ENCODE measurements around the gene IGFBP7.

The IGFBP7 gene, protein sequence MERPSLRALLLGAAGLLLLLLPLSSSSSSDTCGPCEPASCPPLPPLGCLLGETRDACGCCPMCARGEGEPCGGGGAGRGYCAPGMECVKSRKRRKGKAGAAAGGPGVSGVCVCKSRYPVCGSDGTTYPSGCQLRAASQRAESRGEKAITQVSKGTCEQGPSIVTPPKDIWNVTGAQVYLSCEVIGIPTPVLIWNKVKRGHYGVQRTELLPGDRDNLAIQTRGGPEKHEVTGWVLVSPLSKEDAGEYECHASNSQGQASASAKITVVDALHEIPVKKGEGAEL

GRCh38 chr4:57109847-57110639 is at the start of gene IGFBP7:
Gene IGFBP7, minus strand, starts transcription at chr4:57110385. Its CDS starts 34 bp downstream, at chr4:57110351.
- FAIRE-seq, result no peak

GRCh38 chr4:57159866-57160265 is 49.7 kb upstream of the IGFBP7 start:
- FAIRE-seq, result no peak

GRCh38 chr4:57158762-57159161 is 48.6 kb upstream of the IGFBP7 start:
- FAIRE-seq, result no peak

- no peak for FAIRE-seq
Observed at GRCh38 chr4:57158221-57158620, 48.0 kb upstream of the IGFBP7 start.

DNA sequence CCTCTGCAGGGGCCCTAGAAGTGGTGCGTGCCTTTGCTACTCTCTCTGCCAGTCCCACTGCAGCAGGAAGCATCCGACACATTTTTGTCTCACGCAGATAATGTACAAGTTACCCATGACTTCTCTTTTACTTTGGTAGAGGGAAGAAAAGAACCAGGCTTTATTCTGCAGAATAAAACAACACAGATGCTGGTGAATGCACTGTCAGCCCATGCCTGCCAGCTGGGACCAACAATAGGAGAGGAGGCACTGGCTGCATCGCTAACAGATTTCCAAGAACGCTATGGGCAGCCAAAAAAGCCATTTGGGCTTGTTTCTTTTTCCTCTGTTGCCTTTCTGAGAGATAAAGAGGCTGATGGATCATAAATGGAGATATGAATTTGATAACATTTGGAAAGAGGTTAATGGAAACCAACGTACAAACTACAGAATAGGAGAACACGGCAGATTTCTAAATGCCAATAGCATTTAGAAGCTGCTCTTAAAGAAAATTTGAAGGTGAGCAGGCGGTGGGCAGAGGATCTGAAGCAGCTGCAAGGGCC is 47.5 kb upstream of the IGFBP7 start:
- no peak for FAIRE-seq

DNA sequence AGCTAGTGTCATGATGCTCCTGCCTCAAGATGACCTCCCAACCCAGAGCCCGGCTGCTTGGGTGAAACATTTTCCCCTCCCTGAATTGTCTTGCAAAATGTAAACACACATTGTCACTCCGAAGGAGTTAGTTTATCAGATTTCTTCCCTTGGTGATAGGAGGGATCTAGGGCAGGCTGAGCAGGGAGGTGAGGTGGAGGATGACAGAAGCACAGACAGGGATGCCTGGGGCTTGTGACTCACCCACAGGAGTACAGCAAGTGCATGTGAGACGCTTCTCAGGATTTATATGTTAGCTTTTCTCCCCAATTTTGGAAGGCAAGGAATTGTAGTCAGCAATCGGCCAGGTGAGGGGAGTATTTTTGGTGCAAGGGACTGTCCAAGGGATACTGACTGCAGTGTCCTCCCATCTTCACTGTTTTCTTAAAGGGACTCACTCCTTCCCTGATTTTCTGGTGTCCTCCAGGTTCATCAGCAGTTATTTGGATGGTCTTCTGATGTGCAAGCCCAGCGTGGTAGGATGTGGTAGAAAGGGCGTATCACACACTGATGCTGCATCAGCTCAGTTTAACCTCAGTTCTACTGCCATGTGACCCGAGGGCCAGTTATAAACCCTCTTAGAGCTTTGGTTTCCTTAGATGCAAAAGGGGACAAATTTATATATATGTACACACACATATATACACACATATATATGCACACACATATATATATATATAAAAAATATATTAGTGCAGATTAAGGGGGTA is 46.2 kb upstream of the IGFBP7 start:
- no peak for FAIRE-seq

DNA sequence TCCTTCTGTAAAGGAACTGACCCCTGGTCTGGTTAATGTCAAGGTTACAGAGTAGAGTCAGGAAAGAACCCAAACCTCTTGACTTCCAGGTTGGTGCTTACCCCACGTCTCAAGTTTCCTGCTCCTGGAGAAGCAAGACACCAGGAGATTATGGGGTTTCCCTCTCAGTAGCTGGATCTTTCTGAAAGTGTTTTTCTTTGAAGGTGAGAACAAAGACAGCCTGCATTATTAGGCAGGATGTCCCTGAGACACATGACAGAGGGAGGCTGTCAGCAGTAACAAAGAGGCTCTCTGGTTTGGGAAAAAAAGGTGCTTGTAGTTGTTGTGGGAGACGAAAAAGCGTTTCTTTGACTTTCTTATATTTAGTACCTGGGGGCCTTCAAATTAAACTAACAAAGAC is 44.7 kb upstream of the IGFBP7 start:
- FAIRE-seq, result no peak

DNA sequence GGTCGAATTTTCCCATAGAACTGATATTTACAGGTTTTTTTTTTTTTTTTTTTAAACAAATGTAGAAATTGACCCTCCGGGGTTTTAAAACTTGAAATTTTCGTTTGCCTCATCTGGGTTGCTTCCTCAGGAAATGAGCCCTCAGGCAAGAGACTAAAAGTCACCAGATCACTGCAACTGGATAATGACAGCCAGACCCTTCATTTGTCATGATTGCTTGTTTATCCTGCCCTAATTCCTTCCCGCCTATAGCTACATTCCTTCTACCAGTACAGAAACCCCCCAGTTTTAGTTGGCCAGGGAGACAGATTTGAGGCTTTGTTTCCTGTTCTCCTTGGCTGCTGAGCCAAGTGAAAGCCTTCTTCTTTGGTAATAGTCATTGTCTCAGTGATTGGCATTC is 44.0 kb upstream of the IGFBP7 start:
- no peak for FAIRE-seq

GRCh38 chr4:57153207-57153606 is 43.0 kb upstream of the IGFBP7 start:
- no peak for FAIRE-seq

GRCh38 chr4:57151481-57151880 is 41.3 kb upstream of the IGFBP7 start:
- no peak for FAIRE-seq

- FAIRE-seq, result no peak
Observed at GRCh38 chr4:57149833-57150232, 39.6 kb upstream of the IGFBP7 start.

DNA sequence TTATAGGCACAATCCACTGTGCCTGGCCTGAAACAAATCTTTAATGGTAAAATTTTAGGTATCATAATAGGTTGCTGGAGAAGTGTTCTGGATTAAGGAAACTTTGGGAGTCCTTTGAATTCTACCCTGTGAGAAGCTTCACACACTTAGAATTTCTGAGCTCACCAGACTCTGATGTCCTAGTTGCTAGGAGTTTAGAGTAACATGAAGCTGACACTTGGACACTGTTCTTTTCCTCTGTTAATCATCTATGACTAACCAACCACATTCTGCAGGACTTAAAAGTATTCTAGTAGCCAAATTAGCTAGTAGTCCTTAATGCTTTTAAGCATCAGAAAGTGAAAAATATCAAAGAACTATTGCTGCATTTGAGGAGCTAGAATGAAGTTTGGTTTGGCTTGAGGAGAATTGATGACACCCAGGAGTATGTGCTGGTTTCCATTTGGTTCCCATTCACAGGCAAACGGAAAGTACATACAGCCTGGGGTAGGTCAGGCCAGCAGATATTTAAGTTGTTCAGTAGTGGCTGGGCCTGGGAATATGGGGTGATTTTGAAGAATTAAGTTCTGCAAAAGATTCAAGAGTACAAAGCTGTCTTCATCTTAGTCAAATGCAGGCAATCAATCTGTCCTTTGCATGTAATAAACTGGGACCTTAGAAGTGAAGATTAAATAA is 38.8 kb upstream of the IGFBP7 start:
- no peak for FAIRE-seq

DNA sequence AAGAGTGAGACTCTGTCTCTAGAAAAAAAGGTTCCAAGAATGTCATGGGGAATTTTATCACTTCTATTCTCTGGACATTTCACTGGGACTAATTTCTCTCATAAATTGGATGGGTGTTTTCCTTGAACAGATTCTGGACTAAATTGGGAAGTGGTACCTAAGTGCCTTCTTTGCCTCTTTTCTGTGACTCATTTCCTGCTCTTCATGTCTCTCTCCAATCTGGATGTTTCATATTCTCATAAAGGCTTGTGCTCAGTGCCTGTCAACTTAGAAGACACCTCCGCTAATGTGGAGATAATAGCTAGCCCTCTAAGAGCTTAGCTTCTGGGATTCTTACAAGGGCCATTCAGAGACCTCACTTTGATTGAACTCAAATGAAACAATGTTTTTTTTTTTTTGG is 38.0 kb upstream of the IGFBP7 start:
- no peak for FAIRE-seq

- no peak for FAIRE-seq
Observed at GRCh38 chr4:57147335-57148060, 37.3 kb upstream of the IGFBP7 start.

GRCh38 chr4:57146444-57146843 is 36.3 kb upstream of the IGFBP7 start:
- FAIRE-seq, result no peak

- no peak for FAIRE-seq
Observed at GRCh38 chr4:57144466-57144865, 34.3 kb upstream of the IGFBP7 start.

- FAIRE-seq, result no peak
Observed at GRCh38 chr4:57139783-57140182, 29.6 kb upstream of the IGFBP7 start.

GRCh38 chr4:57137261-57137660 is 27.1 kb upstream of the IGFBP7 start:
- no peak for FAIRE-seq

DNA sequence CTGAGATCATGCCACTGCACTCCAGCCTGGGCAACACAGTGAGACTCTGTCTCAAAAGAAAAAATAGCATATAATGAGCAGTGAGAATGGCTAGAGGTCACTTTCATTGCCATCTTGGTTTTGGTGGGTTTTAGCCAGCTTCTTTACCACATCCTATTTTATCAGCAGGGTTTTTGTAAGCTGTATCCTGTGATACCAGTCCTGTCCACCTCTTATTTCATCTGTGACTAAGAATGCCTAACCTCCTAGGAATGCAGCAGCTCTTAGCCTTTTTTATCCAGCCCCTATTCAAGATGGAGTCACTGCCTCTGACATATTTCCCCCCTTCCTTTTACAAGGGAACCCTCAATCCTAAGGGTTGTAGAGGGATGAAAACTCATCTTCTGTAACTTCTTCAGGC is 26.1 kb upstream of the IGFBP7 start:
- no peak for FAIRE-seq

DNA sequence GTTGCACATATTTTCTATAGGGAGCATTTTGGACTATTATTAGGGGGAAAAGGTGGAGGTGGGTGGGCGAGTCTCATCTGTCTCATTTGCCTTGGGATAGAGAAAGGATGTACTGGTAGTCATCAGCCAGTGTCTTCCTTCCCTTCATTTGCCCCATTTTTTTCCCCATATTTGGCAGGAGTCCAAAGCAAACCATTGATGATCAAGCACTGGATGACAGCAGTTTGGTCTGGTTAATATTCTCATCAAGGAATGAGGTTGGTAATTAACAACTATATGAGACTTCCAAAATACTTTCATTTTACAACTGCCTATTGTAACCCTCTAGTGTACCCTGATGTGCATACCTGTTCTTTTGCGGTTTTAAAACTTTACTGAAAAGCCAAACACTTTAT is 22.6 kb upstream of the IGFBP7 start:
- no peak for FAIRE-seq

- no peak for FAIRE-seq
Observed at GRCh38 chr4:57131849-57132742, 21.9 kb upstream of the IGFBP7 start.
